Thyroid gland (tissue), 4 donors: ENCODE measurements around the gene NGLY1.

Source experiments
- CTCF ChIP-seq, 6 experiments: fragments of 200-600 bp in 3 of 6; fragments of 450-650 bp in 3 of 6; sonication (generic) in 3 of 6; IDR thresholded peaks; one replicate each; pipeline ENCODE4 v1.5.1; 2016 to 2019; ENCODE audit warnings: antibody characterized with exemption in 6 of 6, mild to moderate bottlenecking in 2 of 6, inconsistent platforms in 1 of 6, moderate library complexity in 1 of 6
- POLR2A ChIP-seq, 2 donors: fragments of 450-650 bp; IDR thresholded peaks; one replicate each; pipeline ENCODE4 v1.6.1; 2017; ENCODE audit warnings: antibody characterized with exemption in 2 of 2, mild to moderate bottlenecking in 2 of 2, moderate library complexity in 1 of 2

GRCh38 chr3:25695731-25696420, 87.4 kb downstream of the NGLY1 start:
- no peak for TF ChIP-seq CTCF (IDR thresholded peaks at IDR 0.05)
- no peak for TF ChIP-seq POLR2A (IDR thresholded peaks at IDR 0.05)
